CD8-positive, alpha-beta memory T cell (primary cell): ENCODE results near the gene ADGRG3. TPM values are rescaled to one million over a fixed set of nuclear protein-coding genes. Genes with fewer than 3 reads are reported as not detected.

Experiments
- CTCF ChIA-PET: fragments of 350-600 bp; sonication (Branson Sonifier 250); formaldehyde crosslinking; loops from one replicate; lab custom pipeline; 2021; ENCODE audit warnings: antibody characterized with exemption; lab: Charles Lee
- POLR2A ChIA-PET: fragments of 350-600 bp; sonication (Branson Sonifier 250); formaldehyde crosslinking; loops from one replicate; lab custom pipeline; 2021; ENCODE audit warnings: antibody characterized with exemption; lab: Charles Lee
- DNase-seq, 5 donors: peaks; one replicate each; pipeline versions ENCODE4 v3.0.0 to v3.0.0-alpha.2; 2020 to 2022; ENCODE audit warnings: mixed read lengths in 1 of 5
- H3K27ac ChIP-seq: one replicate; pipeline ENCODE4 v1.7.0; 2013; ENCODE audit warnings: low read depth, mild to moderate bottlenecking, low read length, moderate library complexity
- H3K27me3 ChIP-seq: 2 replicates; pipeline ENCODE4 v1.7.0; 2013; ENCODE audit warnings: low read length, mild to moderate bottlenecking; ENCODE audit not compliant: insufficient read depth, poor library complexity, severe bottlenecking
- H3K36me3 ChIP-seq: 2 replicates; pipeline ENCODE4 v1.7.0; 2013; ENCODE audit warnings: mild to moderate bottlenecking, low read length, moderate library complexity; ENCODE audit not compliant: insufficient read depth
- H3K4me1 ChIP-seq: 2 replicates; pipeline ENCODE4 v1.7.0; 2013; ENCODE audit warnings: mild to moderate bottlenecking, low read length, moderate library complexity; ENCODE audit not compliant: insufficient read depth
- H3K4me3 ChIP-seq: 2 replicates; pipeline ENCODE4 v1.7.0; 2013; ENCODE audit warnings: mild to moderate bottlenecking, low read length
- H3K9me3 ChIP-seq: 2 replicates; pipeline ENCODE4 v1.7.0; 2013; ENCODE audit warnings: mild to moderate bottlenecking, low read length
- H3K27ac Mint-ChIP-seq, 8 donors: one replicate each; pipeline ENCODE4 v1.8.0; 2020 to 2021; ENCODE audit warnings: mixed read lengths in 8 of 8, mild to moderate bottlenecking in 6 of 8, inconsistent platforms in 3 of 8, moderate library complexity in 3 of 8
- H3K27me3 Mint-ChIP-seq, 2 donors: one replicate each; pipeline ENCODE4 v1.8.0; 2020 to 2021; ENCODE audit warnings: mixed read lengths in 2 of 2, mild to moderate bottlenecking in 1 of 2, moderate library complexity in 1 of 2
- H3K36me3 Mint-ChIP-seq, 3 donors: one replicate each; pipeline ENCODE4 v1.8.0; 2020 to 2021; ENCODE audit warnings: mixed read lengths in 3 of 3, inconsistent platforms in 1 of 3, mild to moderate bottlenecking in 1 of 3
- H3K4me1 Mint-ChIP-seq, 3 donors: one replicate each; pipeline ENCODE4 v1.8.0; 2020 to 2021; ENCODE audit warnings: mixed read lengths in 3 of 3, inconsistent platforms in 1 of 3, mild to moderate bottlenecking in 1 of 3
- H3K4me3 Mint-ChIP-seq, 7 donors: one replicate each; pipeline ENCODE4 v1.8.0; 2020 to 2021; ENCODE audit warnings: mixed read lengths in 7 of 7, mild to moderate bottlenecking in 6 of 7, moderate library complexity in 4 of 7, inconsistent platforms in 2 of 7
- H3K9me3 Mint-ChIP-seq, 5 donors: one replicate each; pipeline ENCODE4 v1.8.0; 2020 to 2022; ENCODE audit warnings: mixed read lengths in 5 of 5, mild to moderate bottlenecking in 3 of 5, moderate library complexity in 2 of 5, inconsistent platforms in 1 of 5
- polyA plus RNA-seq: library from polyadenylated mRNA; unstranded; fragments of 300-500 nt; fragmentation: Illumina TruSeq; gene quantifications from one replicate; pipeline ENCODE4 v1.2.3, GENCODE V29; 2021
- total RNA-seq, 2 experiments: library from RNA; stranded (reverse); gene quantifications; one replicate each; pipeline ENCODE4 v1.2.3, GENCODE V29; 2021

The ADGRG3 gene
- total and polyA plus RNA-seq, 3 experiments from 2014 or later: not detected

- Mint-ChIP-seq H3K4me1 (no peaks in the 10 kb centered on the region), H3K36me3 (no peaks in the 10 kb centered on the region), H3K27ac (no peak overlapping the region), H3K4me3 (no peak overlapping the region), H3K27me3 (peaks cover 3 to 4% of the 10 kb centered on the region in 2 donors), H3K9me3 (no peaks in the 10 kb centered on the region)
- Histone ChIP-seq H3K4me1 (no peaks in the 10 kb centered on the region), H3K27me3 (no peaks in the 10 kb centered on the region), H3K9me3 (no peaks in the 10 kb centered on the region), H3K4me3 (no peak overlapping the region), H3K36me3 (no peaks in the 10 kb centered on the region), H3K27ac (no peak overlapping the region)
- CTCF ChIA-PET: interaction anchor here (0.5 kb wide), 1 partner anchor 375 kb away, joined by 4 read pairs; no protein-coding TSS in a partner anchor
- POLR2A ChIA-PET: no interaction called here
- DNase-seq: no peak
These were observed 54.5 kb downstream of the ADGRG3 start for GRCh38 chr16:57722651-57723050.

DNA sequence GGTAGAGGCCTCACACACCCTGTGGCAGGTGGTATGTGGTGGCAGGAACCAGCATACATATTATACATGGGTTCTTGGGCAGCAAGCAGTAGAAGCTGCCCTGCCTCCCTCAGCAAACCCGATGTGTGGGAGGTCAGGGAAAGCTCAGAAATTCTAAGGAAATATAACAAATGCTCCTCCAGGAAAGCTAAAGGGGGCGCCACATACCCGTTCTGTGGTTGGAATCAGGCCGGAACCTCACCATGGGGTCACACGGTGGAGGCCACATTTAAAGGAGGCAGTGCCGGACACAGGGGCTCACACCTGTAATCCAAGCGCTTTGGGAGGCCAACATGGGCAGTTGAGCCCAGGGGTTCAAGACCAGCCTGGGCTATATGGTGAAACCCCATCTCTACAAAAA is 55.1 kb downstream of the ADGRG3 start:
- H3K9me3 ChIP-seq: no peaks in the 10 kb centered on the region
- no peaks in the 10 kb centered on the region for H3K4me1 ChIP-seq
- Mint-ChIP-seq H3K27me3 (peaks cover 3 to 4% of the 10 kb centered on the region in 2 donors), H3K27ac (no peak overlapping the region), H3K4me3 (no peak overlapping the region), H3K4me1 (no peaks in the 10 kb centered on the region), H3K9me3 (no peaks in the 10 kb centered on the region), H3K36me3 (no peaks in the 10 kb centered on the region)
- ChIA-PET POLR2A (no interaction called here), CTCF (interaction anchor here (0.5 kb wide), 1 partner anchor 375 kb away, joined by 4 read pairs; no protein-coding TSS in a partner anchor)
- H3K4me3 ChIP-seq: no peak overlapping the region
- H3K27me3 ChIP-seq: no peaks in the 10 kb centered on the region
- H3K36me3 ChIP-seq: no peaks in the 10 kb centered on the region
- no peak for DNase-seq
- H3K27ac ChIP-seq: no peak overlapping the region

GRCh38 chr16:57724531-57724930 is 56.4 kb downstream of the ADGRG3 start:
- Mint-ChIP-seq H3K27ac (no peak overlapping the region), H3K36me3 (no peaks in the 10 kb centered on the region), H3K4me1 (no peaks in the 10 kb centered on the region), H3K9me3 (no peaks in the 10 kb centered on the region), H3K27me3 (peaks cover 0 to 4% of the 10 kb centered on the region in 2 donors), H3K4me3 (no peak overlapping the region)
- Histone ChIP-seq H3K36me3 (no peaks in the 10 kb centered on the region), H3K4me3 (no peak overlapping the region), H3K9me3 (no peaks in the 10 kb centered on the region), H3K27ac (no peak overlapping the region), H3K4me1 (no peaks in the 10 kb centered on the region), H3K27me3 (no peaks in the 10 kb centered on the region)
- POLR2A ChIA-PET: no interaction called here
- no peak for DNase-seq
- CTCF ChIA-PET: no interaction called here

DNA sequence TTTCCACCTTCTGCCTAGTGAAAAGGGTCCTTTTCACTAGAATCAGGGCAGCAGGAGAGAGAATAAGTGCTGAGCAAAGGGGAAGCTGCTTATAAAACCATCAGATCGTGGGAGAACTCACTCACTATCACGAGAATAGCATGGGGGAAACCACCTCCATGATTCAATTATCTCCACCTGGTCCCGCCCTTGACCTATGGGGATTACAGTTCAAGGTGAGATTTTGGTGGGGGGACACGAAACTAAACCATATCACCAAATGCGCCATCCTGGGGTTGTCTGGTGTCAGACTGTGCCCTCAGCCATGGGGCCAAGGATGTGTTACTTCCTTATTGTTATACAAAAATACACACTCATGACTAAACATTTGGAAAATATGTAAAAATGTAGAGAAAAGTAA is 57.0 kb downstream of the ADGRG3 start:
- no peak overlapping the region for H3K27ac Mint-ChIP-seq

GRCh38 chr16:57725554-57725953 is 57.4 kb downstream of the ADGRG3 start:
- Histone ChIP-seq H3K9me3 (no peaks in the 10 kb centered on the region), H3K4me3 (no peak overlapping the region), H3K27me3 (no peaks in the 10 kb centered on the region), H3K36me3 (no peaks in the 10 kb centered on the region), H3K27ac (no peak overlapping the region), H3K4me1 (no peaks in the 10 kb centered on the region)
- H3K27me3 Mint-ChIP-seq: peaks cover 0 to 4% of the 10 kb centered on the region in 2 donors
- ChIA-PET POLR2A (no interaction called here), CTCF (no interaction called here)
- H3K36me3 Mint-ChIP-seq: no peaks in the 10 kb centered on the region
- no peaks in the 10 kb centered on the region for H3K9me3 Mint-ChIP-seq
- H3K4me1 Mint-ChIP-seq: no peaks in the 10 kb centered on the region
- DNase-seq: no peak
- H3K4me3 Mint-ChIP-seq: no peak overlapping the region
- no peak overlapping the region for H3K27ac Mint-ChIP-seq

More for the DNA sequence above, 57.0 kb downstream of the ADGRG3 start:
- Mint-ChIP-seq H3K36me3 (no peaks in the 10 kb centered on the region), H3K9me3 (no peaks in the 10 kb centered on the region), H3K27me3 (peaks cover 0 to 4% of the 10 kb centered on the region in 2 donors), H3K4me3 (no peak overlapping the region), H3K4me1 (no peaks in the 10 kb centered on the region)
- DNase-seq: no peak
- POLR2A ChIA-PET: no interaction called here
- Histone ChIP-seq H3K9me3 (no peaks in the 10 kb centered on the region), H3K36me3 (no peaks in the 10 kb centered on the region), H3K27me3 (no peaks in the 10 kb centered on the region), H3K4me1 (no peaks in the 10 kb centered on the region), H3K4me3 (no peak overlapping the region), H3K27ac (no peak overlapping the region)
- CTCF ChIA-PET: no interaction called here

DNA sequence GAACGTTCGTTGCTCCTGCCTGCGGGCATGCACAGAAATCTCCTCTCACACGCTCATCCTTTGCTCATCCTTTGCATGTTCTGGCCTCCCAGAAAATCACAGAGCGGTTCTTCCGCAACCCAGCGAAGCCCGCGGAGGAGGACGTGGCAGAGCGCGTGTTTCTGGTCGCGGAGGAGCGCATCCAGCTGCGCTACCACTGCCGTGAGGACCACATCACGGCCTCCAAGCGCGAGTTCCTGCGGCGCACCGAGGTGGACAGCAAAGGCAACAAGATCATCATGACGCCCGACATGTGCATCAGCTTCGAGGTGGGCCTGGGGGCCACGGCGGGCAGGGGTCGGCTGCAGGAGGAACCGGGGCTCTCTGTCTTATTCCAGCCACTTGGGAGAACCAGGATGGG is 57.9 kb downstream of the ADGRG3 start:
- H3K4me1 ChIP-seq: no peaks in the 10 kb centered on the region
- H3K4me1 Mint-ChIP-seq: no peaks in the 10 kb centered on the region
- H3K36me3 Mint-ChIP-seq: no peaks in the 10 kb centered on the region
- H3K27me3 ChIP-seq: no peaks in the 10 kb centered on the region
- no peak for DNase-seq
- H3K4me3 Mint-ChIP-seq: no peak overlapping the region
- POLR2A ChIA-PET: no interaction called here
- peaks cover 0 to 3% of the 10 kb centered on the region in 2 donors for H3K27me3 Mint-ChIP-seq
- H3K9me3 Mint-ChIP-seq: no peaks in the 10 kb centered on the region
- no peak overlapping the region for H3K27ac Mint-ChIP-seq
- H3K4me3 ChIP-seq: no peak overlapping the region
- H3K9me3 ChIP-seq: no peaks in the 10 kb centered on the region
- CTCF ChIA-PET: interaction anchor here (0.9 kb wide), 1 partner anchor 17 kb away, joined by 3 read pairs; no protein-coding TSS in a partner anchor
- H3K36me3 ChIP-seq: no peaks in the 10 kb centered on the region
- no peak overlapping the region for H3K27ac ChIP-seq

- Histone ChIP-seq H3K36me3 (no peaks in the 10 kb centered on the region), H3K4me1 (no peaks in the 10 kb centered on the region), H3K4me3 (no peak overlapping the region), H3K9me3 (no peaks in the 10 kb centered on the region), H3K27me3 (no peaks in the 10 kb centered on the region), H3K27ac (no peak overlapping the region)
- no peaks in the 10 kb centered on the region for H3K36me3 Mint-ChIP-seq
- POLR2A ChIA-PET: no interaction called here
- DNase-seq: no peak
- H3K27me3 Mint-ChIP-seq: peaks cover 0 to 1% of the 10 kb centered on the region in 2 donors
- peak overlapping the region in 1 of 8 donors; percentile 47 for H3K27ac Mint-ChIP-seq
- H3K4me3 Mint-ChIP-seq: no peak overlapping the region
- CTCF ChIA-PET: interaction anchor here (0.9 to 1.4 kb wide), 2 partner anchors 17 to 150 kb away, joined by 3 to 5 read pairs; no protein-coding TSS in a partner anchor
- no peaks in the 10 kb centered on the region for H3K9me3 Mint-ChIP-seq
- no peaks in the 10 kb centered on the region for H3K4me1 Mint-ChIP-seq
These were observed 58.4 kb downstream of the ADGRG3 start for GRCh38 chr16:57726433-57726947.

DNA sequence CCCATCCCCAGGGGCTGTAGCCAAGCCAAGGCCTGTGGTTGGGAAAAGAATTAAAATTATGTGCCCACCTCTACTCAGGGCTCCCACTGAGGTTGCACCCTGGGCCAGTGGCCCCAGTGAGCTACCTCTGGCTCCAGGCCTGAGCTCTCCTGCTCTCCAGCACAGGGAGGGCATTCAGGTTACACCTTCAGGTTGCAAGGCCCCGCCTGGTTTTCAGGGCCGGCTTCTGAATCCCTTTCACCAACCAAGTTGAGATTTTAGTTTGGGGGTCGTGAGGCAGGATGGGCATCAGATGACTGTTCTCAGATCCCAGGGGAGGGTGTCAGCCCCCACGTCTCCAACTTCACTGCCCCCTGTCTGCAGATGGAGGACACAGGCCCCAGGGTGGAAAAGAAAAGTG is 59.5 kb downstream of the ADGRG3 start:
- Mint-ChIP-seq H3K9me3 (no peaks in the 10 kb centered on the region), H3K4me1 (peaks cover 0 to under 1% (median 0%) of the 10 kb centered on the region in 3 donors), H3K4me3 (no peak overlapping the region), H3K27me3 (no peaks in the 10 kb centered on the region), H3K27ac (peak overlapping the region in 1 of 8 donors; percentile 77), H3K36me3 (peaks cover 0 to 2% (median 0%) of the 10 kb centered on the region in 3 donors)
- Histone ChIP-seq H3K36me3 (no peaks in the 10 kb centered on the region), H3K27me3 (no peaks in the 10 kb centered on the region), H3K4me3 (no peak overlapping the region), H3K4me1 (no peaks in the 10 kb centered on the region), H3K9me3 (no peaks in the 10 kb centered on the region), H3K27ac (no peak overlapping the region)
- CTCF ChIA-PET: interaction anchor here (0.5 to 1.4 kb wide), 2 partner anchors 151 to 183 kb away, joined by 4 to 5 read pairs; no protein-coding TSS in a partner anchor
- no peak for DNase-seq
- POLR2A ChIA-PET: interaction anchor here (0.6 kb wide), 1 partner anchor 173 kb away, joined by 3 read pairs; no protein-coding TSS in a partner anchor
